ENCODE measurements around the gene PON2. TPM values are rescaled to one million over a fixed set of nuclear protein-coding genes. Genes with fewer than 3 reads are reported as not detected.

Gene PON2
- total and polyA plus RNA-seq, 2 experiments from 2014 or later: 39.4 to 42.4 TPM

GRCh38 chr7:95365151-95365550 is 69.7 kb downstream of the PON2 start (continued):
- no peak for TF ChIP-seq ZNF462 (CRISPR knock-in tag; IDR thresholded peaks at IDR 0.05)
- TF ChIP-seq NANOG (IDR thresholded peaks at IDR 0.05; ENCODE audit: borderline replicate concordance): no peak
- no peak for TF ChIP-seq ETS1 (IDR thresholded peaks at IDR 0.05)
- TF ChIP-seq STAT1 (IDR thresholded peaks at IDR 0.05; ENCODE audit: unreplicated experiment): no peak

- no peaks in the 10 kb centered on the region for H3K4me1 Mint-ChIP-seq
- no peak overlapping the region for H3K4me3 Mint-ChIP-seq
- H3K36me3 ChIP-seq (ENCODE audit: insufficient read depth): no peaks in the 10 kb centered on the region
- TF ChIP-seq EZH2 (IDR thresholded peaks at IDR 0.05; ENCODE audit: low read depth, unreplicated experiment) (no peak), CTCF (conservative IDR thresholded peaks at IDR 0.05; ENCODE audit: low read depth in 2 of 2) (peak; percentile 23 to 39; a peak in 3 of 4 replicates), ZNF331 (CRISPR knock-in tag; IDR thresholded peaks at IDR 0.05; ENCODE audit: low read depth) (no peak)
- H3K4me3 ChIP-seq: no peak overlapping the region
- H3K36me3 Mint-ChIP-seq (ENCODE audit: low read depth): no peaks in the 10 kb centered on the region
- H3F3A ChIP-seq (replicated peaks; ENCODE audit: low read depth): no peaks in the 10 kb centered on the region
- H3K79me2 ChIP-seq (replicated peaks; ENCODE audit: insufficient read depth): no peaks in the 10 kb centered on the region
- no peaks in the 10 kb centered on the region for H3K27me3 Mint-ChIP-seq (ENCODE audit: insufficient read depth, low read depth, poor library complexity)
- no peak overlapping the region for H3K27ac ChIP-seq (ENCODE audit: low read depth)
- no peak overlapping the region for H3K27ac Mint-ChIP-seq
- no peaks in the 10 kb centered on the region for H3K27me3 ChIP-seq (ENCODE audit: insufficient read depth)
- DNase-seq (ENCODE audit: low spot score) (no peak), ATAC-seq (no peak)
- no peak overlapping the region for H2AFZ ChIP-seq
- no peaks in the 10 kb centered on the region for H4K20me1 ChIP-seq (replicated peaks; ENCODE audit: insufficient read depth)
- H3K9me2 ChIP-seq (ENCODE audit: insufficient read depth): no peaks in the 10 kb centered on the region
- no peak overlapping the region for H3K4me2 ChIP-seq
- H3K4me1 ChIP-seq (ENCODE audit: insufficient read depth): no peaks in the 10 kb centered on the region
- H3K9me3 Mint-ChIP-seq: peaks cover 5% of the 10 kb centered on the region; the same call in 2 of the 3 replicates
Observed at GRCh38 chr7:95357623-95358022, 77.2 kb downstream of the PON2 start.

Other genes with a start within 250 kb of the PON2 start
- gene PON1, start 110.5 kb downstream of the PON2 start, total RNA-seq (2014; rRNA removed; shearing (Covaris generic)): 0.69 and 1.5 TPM in 2 replicates
- gene PON1, start 110.5 kb downstream of the PON2 start, polyA plus RNA-seq (2016; fragmentation: Nextera tagmentation; extraction: Ambion mirVana): 1.2 and 2.1 TPM in 2 replicates
- 1.6 and 2.5 TPM in 2 replicates for gene PON3, start 38.7 kb downstream of the PON2 start, total RNA-seq (2014; rRNA removed; shearing (Covaris generic))
- 1.4 and 1.6 TPM in 2 replicates for gene PON3, start 38.7 kb downstream of the PON2 start, polyA plus RNA-seq (2016; fragmentation: Nextera tagmentation; extraction: Ambion mirVana)
- gene ASB4, start 50.9 kb upstream of the PON2 start, total RNA-seq (2014; rRNA removed; shearing (Covaris generic)): not detected in 2 replicates
- not detected in 2 replicates for gene ASB4, start 50.9 kb upstream of the PON2 start, polyA plus RNA-seq (2016; fragmentation: Nextera tagmentation; extraction: Ambion mirVana)
- gene PDK4, start 161.5 kb upstream of the PON2 start, total RNA-seq (2014; rRNA removed; shearing (Covaris generic)): 0.12 TPM in 1 of 2 replicates, not detected in the other
- gene PDK4, start 161.5 kb upstream of the PON2 start, polyA plus RNA-seq (2016; fragmentation: Nextera tagmentation; extraction: Ambion mirVana): 0.07 and 0.32 TPM in 2 replicates